Renal cortical epithelial cell (primary cell): Measurements from ENCODE around the gene LRRC10. TPM values are rescaled to one million over a fixed set of nuclear protein-coding genes. Genes with fewer than 3 reads are reported as not detected.
"Not testable (repeated sequence)": the region's sequence is repeated elsewhere in the genome, so short reads cannot be mapped to it uniquely, and the experiment has no call there.

Source experiments
- DNase-seq: peaks from one replicate; pipeline ENCODE4 v3.0.0-alpha.2; 2011; ENCODE audit warnings: low read depth
- total RNA-seq: library from RNA; depleted of rRNA; stranded (reverse); fragments of >200 nt; gene quantifications from 2 replicates; pipeline ENCODE4 v1.2.3, GENCODE V29; 2014

The LRRC10 gene
- total RNA-seq, 1 donor from 2014 or later: not detected

GRCh38 chr12:69619050-69619449 lies 8.3 kb upstream of the LRRC10 start:
- DNase-seq: no peak

GRCh38 chr12:69616025-69616424 lies 5.3 kb upstream of the LRRC10 start:
- no peak for DNase-seq

- DNase-seq: no peak
Observed at GRCh38 chr12:69613351-69613750, 2.6 kb upstream of the LRRC10 start.

- no peak for DNase-seq
Observed at GRCh38 chr12:69610126-69610525, 581 bp downstream of the LRRC10 start.

- DNase-seq: no peak
Observed at GRCh38 chr12:69608114-69608513, 2.6 kb downstream of the LRRC10 start.

GRCh38 chr12:69604275-69604674 lies 6.4 kb downstream of the LRRC10 start:
- not testable (repeated sequence) for DNase-seq

- not testable (repeated sequence) for DNase-seq
Observed at GRCh38 chr12:69603556-69603955, 7.2 kb downstream of the LRRC10 start.

- no peak for DNase-seq
Observed at GRCh38 chr12:69602954-69603353, 7.8 kb downstream of the LRRC10 start.

- DNase-seq: no peak
Observed at GRCh38 chr12:69601962-69602685, 8.6 kb downstream of the LRRC10 start.

GRCh38 chr12:69600804-69601203 lies 9.9 kb downstream of the LRRC10 start:
- no peak for DNase-seq

GRCh38 chr12:69598174-69598753 lies 12.4 kb downstream of the LRRC10 start:
- no peak for DNase-seq

- no peak for DNase-seq
Observed at GRCh38 chr12:69595689-69596088, 15.0 kb downstream of the LRRC10 start.

GRCh38 chr12:69589082-69589481 lies 21.6 kb downstream of the LRRC10 start:
- DNase-seq: no peak

GRCh38 chr12:69588527-69588926 lies 22.2 kb downstream of the LRRC10 start:
- DNase-seq: no peak

GRCh38 chr12:69585189-69586062 lies 25.3 kb downstream of the LRRC10 start, which contains the start of gene CCT2:
Gene CCT2, plus strand, starts transcription at chr12:69585459. Its CDS starts 63 bp downstream, at chr12:69585522.
- peak; percentile 88 for DNase-seq

GRCh38 chr12:69583203-69583602 lies 27.5 kb downstream of the LRRC10 start:
- DNase-seq: no peak

GRCh38 chr12:69580074-69580473 lies 30.6 kb downstream of the LRRC10 start:
- DNase-seq: no peak

- DNase-seq: no peak
Observed at GRCh38 chr12:69579029-69579428, 31.7 kb downstream of the LRRC10 start.

- DNase-seq: no peak
Observed at GRCh38 chr12:69578283-69578682, 32.4 kb downstream of the LRRC10 start.

- no peak for DNase-seq
Observed at GRCh38 chr12:69575346-69575745, 35.4 kb downstream of the LRRC10 start.

- DNase-seq: peak; percentile 80
Observed at GRCh38 chr12:69570545-69571399, 39.9 kb downstream of the LRRC10 start.
